ENCODE results near the gene SYNDIG1L. TPM values are rescaled to one million over a fixed set of nuclear protein-coding genes. Genes with fewer than 3 reads are reported as not detected.

SYNDIG1L gene
- polyA plus RNA-seq, 3 donors, result 0.19 to 0.33 (median 0.19) TPM

DNA sequence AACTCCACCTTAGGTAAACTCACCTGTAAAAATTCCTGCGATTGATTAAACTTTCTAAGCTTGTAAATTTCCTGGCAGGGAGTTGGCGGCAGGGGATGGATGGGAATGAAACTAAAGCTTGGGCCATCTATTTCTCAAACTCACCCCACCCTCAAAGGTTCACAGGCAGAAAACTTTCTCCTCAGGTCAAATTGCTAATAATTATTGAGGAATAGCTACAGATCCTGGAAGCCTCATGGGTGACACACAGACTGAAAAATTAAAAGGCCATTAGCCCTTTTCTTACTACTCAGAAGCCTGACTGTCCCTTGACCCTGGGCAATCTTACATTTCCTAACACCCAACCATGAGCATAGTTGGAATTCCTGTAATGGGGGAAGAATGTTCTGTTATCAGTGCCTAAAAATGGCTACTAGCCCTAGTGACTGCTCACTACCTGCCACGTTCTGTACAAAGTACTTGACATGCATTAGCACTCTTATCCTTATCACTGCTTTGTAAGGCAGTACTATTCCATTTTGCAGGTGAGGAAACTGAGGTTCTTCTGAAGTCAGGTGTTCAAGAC lies 12.4 kb upstream of the SYNDIG1L start:
- no peak for DNase-seq (ENCODE audit: extremely low read depth in 1 of 11, low read depth in 9 of 11, low spot score in 4 of 11)

GRCh38 chr14:74437496-74438053 lies 11.6 kb upstream of the SYNDIG1L start:
- no peak for DNase-seq (ENCODE audit: extremely low read depth in 1 of 11, low read depth in 9 of 11, low spot score in 4 of 11)

DNA sequence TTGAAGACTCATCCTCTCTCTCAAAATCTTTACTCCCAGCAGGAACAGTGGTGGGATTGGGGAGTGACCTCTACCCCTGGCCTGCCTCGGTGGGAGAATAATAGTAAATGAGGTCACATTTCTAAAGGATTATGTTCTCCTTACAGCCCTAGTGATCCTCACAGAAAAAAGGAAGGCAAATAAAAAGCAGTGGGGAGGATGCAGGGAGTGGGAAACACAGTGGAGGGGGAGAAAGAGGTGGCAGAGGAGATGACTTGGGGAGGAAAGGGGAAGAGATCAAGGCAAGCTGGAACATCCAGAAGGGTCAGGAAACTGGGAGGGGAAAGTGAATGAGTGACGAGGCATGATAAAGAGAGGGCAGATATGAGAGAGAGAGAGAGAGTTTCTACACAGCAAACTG lies 8.3 kb upstream of the SYNDIG1L start:
- DNase-seq (ENCODE audit: extremely low read depth in 1 of 11, low read depth in 9 of 11, low spot score in 4 of 11), result no peak

- DNase-seq (ENCODE audit: extremely low read depth in 1 of 11, low read depth in 9 of 11, low spot score in 4 of 11), result no peak
These were observed 4.0 kb upstream of the SYNDIG1L start for GRCh38 chr14:74429991-74430390.

DNA sequence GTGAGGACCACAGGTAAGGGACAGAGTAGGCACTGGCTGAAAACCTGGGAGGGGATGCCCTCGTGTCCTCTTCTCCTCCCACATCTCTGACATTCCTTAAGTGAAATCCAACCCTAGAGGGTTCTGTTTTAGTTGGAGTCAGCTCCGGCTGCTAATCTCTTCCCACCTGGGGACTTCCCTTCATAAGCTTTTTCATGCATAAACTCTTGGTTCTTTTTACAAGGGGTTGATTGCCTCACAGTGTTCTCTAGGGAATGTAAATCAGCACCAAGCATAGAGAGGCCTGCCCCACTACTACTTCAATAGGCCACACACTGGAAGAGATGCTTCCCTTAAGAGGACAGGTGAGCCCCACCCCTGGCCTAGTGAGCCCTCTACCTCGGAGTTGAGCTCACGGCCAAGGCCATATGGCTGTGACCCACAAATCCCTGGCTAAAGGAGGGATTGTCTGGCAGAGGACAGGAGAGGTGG lies 3.2 kb upstream of the SYNDIG1L start:
- DNase-seq (ENCODE audit: extremely low read depth in 1 of 11, low read depth in 9 of 11, low spot score in 4 of 11), result no peak

- DNase-seq (ENCODE audit: extremely low read depth in 1 of 11, low read depth in 9 of 11, low spot score in 4 of 11), result no peak
These were observed 1.6 kb upstream of the SYNDIG1L start for GRCh38 chr14:74427651-74428050.

DNA sequence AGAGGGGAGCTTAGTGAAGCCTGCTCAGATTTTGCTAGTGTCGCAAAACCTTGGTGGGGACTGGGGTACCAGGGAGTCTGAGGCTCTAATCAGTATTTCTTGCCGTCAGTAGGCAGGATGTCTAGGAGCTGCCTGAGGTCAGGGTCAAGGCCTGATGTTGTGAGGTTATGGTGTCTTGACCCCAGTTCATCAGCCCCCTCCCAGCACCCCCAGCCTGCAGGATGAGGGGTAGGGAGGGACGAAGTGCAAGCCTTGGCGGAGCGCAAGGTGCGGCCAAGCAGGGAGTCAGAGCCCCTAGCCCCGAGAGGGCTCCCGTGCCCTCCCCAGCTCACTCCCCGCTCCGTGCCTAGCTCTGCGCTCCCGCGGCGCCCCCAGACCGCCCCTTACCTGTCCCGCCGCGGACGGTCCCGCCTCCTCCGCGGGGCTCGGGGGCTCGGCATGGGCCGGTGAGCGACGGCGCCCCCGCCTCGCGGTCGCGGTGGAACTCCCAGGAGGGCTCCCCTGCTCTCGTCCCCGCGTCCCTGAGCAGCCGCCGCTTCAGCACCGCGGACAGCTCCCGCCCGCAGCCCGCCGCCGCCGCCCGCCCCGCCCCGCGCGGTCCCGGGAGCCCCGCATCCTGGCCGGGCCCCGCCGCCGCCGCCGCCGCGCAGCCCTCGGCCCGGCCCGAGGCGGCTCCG lies 347 bp downstream of the SYNDIG1L start:
- DNase-seq (ENCODE audit: extremely low read depth in 1 of 11, low read depth in 9 of 11, low spot score in 4 of 11), result peak in 1 of 11 donors; percentile 42

GRCh38 chr14:74424606-74425005 lies 1.4 kb downstream of the SYNDIG1L start:
- no peak for DNase-seq (ENCODE audit: extremely low read depth in 1 of 11, low read depth in 9 of 11, low spot score in 4 of 11)

DNA sequence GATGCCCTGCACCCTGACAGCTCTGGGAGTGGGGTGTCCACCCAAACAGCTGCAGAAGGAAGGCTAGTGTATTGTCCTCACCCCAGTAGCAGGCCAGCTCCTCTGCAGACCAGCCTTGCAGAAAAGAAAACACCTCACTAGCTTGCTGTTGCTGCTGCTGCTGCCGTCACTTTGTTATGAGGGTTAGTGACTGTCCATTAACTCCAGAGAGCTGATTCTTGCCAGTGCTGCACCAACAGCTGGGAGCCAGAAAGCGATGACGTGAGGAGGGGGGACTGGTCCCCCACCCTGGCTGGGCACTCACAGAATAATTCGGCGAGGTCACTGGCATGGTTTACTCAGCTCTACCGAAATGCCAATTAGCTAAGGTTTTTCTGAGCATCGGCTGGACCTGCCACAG lies 2.8 kb downstream of the SYNDIG1L start:
- DNase-seq (ENCODE audit: extremely low read depth in 1 of 11, low read depth in 9 of 11, low spot score in 4 of 11), result no peak

GRCh38 chr14:74421981-74422380 lies 4.0 kb downstream of the SYNDIG1L start:
- DNase-seq (ENCODE audit: extremely low read depth in 1 of 11, low read depth in 9 of 11, low spot score in 4 of 11), result no peak

DNA sequence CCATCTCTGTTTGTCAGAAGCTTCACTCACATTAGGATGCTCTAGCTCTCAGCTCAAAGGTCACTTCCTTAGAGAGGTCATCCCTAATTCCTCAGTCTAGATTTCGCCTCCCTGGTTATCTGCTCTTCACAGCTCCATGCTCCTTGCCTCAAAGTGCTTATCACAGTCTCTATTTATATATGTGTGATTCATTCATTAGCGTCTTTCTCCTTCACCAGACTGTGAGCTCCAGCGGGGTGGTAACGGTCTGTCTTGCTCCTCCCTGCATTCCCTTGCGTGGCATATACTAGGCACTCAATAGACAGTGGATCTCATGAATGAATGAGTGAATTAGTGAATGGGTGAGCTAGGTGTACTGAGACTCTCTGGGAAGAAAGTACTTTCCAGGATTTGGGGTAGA lies 6.9 kb downstream of the SYNDIG1L start:
- no peak for DNase-seq (ENCODE audit: extremely low read depth in 1 of 11, low read depth in 9 of 11, low spot score in 4 of 11)

GRCh38 chr14:74418031-74418430 lies 8.0 kb downstream of the SYNDIG1L start:
- no peak for DNase-seq (ENCODE audit: extremely low read depth in 1 of 11, low read depth in 9 of 11, low spot score in 4 of 11)

GRCh38 chr14:74417611-74418010 lies 8.4 kb downstream of the SYNDIG1L start:
- no peak for DNase-seq (ENCODE audit: extremely low read depth in 1 of 11, low read depth in 9 of 11, low spot score in 4 of 11)

DNA sequence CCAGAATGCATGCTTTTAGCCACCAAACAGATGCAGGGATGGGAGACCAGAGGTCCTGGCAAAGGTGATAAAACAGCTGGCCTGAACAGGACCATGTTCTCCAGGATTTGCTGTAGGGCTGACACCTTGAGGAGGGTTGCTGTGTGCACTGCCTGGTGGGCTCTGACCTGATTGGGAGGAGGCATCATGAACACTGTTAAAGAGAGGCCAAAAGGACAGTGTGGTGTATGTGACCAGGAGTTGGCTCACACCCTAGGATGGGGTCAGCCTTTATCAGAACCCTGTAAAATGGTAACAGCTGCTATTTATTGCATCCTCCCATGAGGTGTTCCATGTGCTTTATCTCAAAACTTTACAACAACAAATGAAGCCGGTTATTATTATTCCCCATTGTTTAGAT lies 8.8 kb downstream of the SYNDIG1L start:
- no peak for DNase-seq (ENCODE audit: extremely low read depth in 1 of 11, low read depth in 9 of 11, low spot score in 4 of 11)

DNA sequence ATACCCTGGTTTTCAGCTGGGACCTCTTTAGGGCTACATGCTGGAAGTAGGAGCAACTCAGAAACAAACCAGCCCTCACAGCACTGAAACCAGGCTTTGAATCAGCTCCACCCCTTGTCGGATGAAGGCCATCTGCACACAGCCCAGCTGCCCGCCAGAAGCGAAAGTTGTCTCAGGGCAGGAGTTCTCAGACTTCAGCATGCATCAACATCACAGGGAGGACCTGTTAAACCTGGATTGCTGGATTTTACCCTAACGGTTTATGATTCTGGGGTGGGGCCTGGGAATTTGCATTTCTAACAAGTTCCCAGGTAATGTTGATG lies 10.9 kb downstream of the SYNDIG1L start:
- DNase-seq (ENCODE audit: extremely low read depth in 1 of 11, low read depth in 9 of 11, low spot score in 4 of 11), result no peak

DNA sequence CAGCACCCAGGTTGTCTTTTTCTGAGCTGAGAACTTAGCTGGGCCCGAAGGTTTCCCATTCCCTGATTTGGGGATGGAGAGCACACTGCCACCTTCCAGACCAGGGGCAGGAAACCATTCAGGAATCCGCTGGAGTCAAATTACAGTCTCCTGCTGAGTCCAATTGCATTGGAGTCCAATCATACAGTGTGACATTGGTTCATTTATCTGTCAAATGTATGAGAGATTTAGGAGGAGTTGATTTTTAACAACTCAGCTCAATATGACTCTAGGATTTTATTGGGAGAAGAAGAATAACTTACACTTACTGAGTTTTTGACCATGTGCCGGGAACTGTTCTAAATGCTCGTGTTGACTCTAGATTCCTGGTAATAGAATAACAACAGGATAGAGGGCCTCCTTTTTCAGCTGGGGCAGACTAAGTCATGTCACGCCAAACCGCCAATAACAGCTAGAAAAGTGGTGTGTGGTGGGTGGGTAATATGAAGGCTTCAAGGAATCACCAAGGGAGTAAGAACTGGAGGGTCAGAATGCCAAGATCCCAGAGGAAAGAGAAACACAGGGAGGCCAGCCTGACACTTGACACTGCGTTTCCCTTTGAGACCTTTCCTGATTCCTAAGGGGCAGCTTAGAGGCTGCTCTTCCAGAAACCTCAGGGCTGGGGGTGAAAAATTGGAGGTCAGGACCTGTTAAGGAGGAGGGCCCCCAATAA lies 11.5 kb downstream of the SYNDIG1L start:
- DNase-seq (ENCODE audit: extremely low read depth in 1 of 11, low read depth in 9 of 11, low spot score in 4 of 11), result no peak

DNA sequence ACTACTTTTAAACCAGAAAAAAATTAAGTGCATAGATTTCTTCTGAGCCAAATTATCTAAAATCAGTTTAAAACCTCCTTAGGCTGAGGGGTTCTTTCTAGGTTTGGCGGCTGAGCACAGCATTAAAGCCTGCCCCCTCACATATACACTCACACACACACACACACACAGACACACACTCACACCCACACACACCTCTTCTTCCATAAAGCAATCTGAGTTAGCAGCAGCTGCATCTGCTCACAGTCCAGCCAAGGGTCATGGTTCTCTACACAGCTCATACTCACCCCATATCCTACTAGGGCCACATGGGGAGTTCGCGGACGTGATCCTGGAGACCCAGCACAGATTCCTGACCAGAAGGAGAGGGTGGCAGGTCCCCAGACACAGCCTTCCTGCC lies 12.4 kb downstream of the SYNDIG1L start:
- DNase-seq (ENCODE audit: extremely low read depth in 1 of 11, low read depth in 9 of 11, low spot score in 4 of 11), result no peak

GRCh38 chr14:74412753-74413152 lies 13.3 kb downstream of the SYNDIG1L start:
- DNase-seq (ENCODE audit: extremely low read depth in 1 of 11, low read depth in 9 of 11, low spot score in 4 of 11), result no peak

GRCh38 chr14:74411671-74412070 lies 14.3 kb downstream of the SYNDIG1L start:
- no peak for DNase-seq (ENCODE audit: extremely low read depth in 1 of 11, low read depth in 9 of 11, low spot score in 4 of 11)

DNA sequence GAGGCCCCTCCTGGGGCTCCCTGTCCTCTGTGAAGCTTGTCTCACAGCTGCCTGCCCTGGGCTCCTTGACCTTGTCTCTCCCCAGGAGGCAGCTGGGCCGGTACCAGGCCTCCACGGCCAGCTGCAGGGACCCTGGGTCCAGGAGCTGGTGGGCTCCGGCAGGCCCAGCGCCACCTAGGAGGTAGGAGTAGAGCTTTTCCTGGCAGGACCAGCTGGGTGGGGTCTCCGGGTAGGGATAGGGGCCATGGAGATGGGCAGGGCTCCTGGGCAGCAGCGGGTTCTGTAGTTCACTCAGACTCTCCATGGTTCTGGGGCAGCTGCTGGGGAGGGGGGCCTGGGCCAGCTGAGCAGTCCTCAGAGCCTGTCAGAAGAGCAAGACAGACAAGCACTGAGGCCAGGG lies 16.6 kb downstream of the SYNDIG1L start:
- no peak for DNase-seq (ENCODE audit: extremely low read depth in 1 of 11, low read depth in 9 of 11, low spot score in 4 of 11)

Measured in renal cortex interstitium (tissue), 11 donors.